Measurements from ENCODE around the gene TANGO6.
A peak's percentile ranks its signal among the peaks of the same experiment; 100 is the strongest.

The TANGO6 gene

GRCh38 chr16:68844211-68844564 lies 857 bp downstream of the TANGO6 start:
- peak overlapping the region; percentile 95 for H2AFZ ChIP-seq (ENCODE audit: low read depth, low read length)
- H4K20me1 ChIP-seq (ENCODE audit: insufficient read depth, low read length), result no peaks in the 10 kb centered on the region
- H3K9ac ChIP-seq (ENCODE audit: low read depth, low read length), result peak overlapping the region; percentile 73
- no peak for ATAC-seq (ENCODE audit: insufficient read depth, low read depth)
- H3K4me1 ChIP-seq (ENCODE audit: insufficient read depth, low read length), result peaks cover 23% of the 10 kb centered on the region
- H3K4me3 ChIP-seq (ENCODE audit: low read depth in 1 of 2, low read length in 2 of 2), result peak overlapping the region; percentile 54 to 75
- peak overlapping the region; percentile 86 for H3K27ac ChIP-seq (ENCODE audit: low read length)
- H3K36me3 ChIP-seq (ENCODE audit: insufficient read depth, low read length), result no peaks in the 10 kb centered on the region
- H3K4me2 ChIP-seq (ENCODE audit: insufficient read depth, low read length), result peak overlapping the region; percentile 87
- peaks cover 30% of the 10 kb centered on the region for H3K79me2 ChIP-seq (ENCODE audit: insufficient read depth, low read length)
- TF ChIP-seq, protein P1, sequence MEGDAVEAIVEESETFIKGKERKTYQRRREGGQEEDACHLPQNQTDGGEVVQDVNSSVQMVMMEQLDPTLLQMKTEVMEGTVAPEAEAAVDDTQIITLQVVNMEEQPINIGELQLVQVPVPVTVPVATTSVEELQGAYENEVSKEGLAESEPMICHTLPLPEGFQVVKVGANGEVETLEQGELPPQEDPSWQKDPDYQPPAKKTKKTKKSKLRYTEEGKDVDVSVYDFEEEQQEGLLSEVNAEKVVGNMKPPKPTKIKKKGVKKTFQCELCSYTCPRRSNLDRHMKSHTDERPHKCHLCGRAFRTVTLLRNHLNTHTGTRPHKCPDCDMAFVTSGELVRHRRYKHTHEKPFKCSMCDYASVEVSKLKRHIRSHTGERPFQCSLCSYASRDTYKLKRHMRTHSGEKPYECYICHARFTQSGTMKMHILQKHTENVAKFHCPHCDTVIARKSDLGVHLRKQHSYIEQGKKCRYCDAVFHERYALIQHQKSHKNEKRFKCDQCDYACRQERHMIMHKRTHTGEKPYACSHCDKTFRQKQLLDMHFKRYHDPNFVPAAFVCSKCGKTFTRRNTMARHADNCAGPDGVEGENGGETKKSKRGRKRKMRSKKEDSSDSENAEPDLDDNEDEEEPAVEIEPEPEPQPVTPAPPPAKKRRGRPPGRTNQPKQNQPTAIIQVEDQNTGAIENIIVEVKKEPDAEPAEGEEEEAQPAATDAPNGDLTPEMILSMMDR (IDR thresholded peaks at IDR 0.05; ENCODE audit: borderline replicate concordance, extremely low read depth, low read length, poor library complexity, severe bottlenecking), result no peak
- no peak for TF ChIP-seq EZH2 (IDR thresholded peaks at IDR 0.05; ENCODE audit: borderline replicate concordance, low read depth, low read length, severe bottlenecking)
- no peaks in the 10 kb centered on the region for H3K27me3 ChIP-seq (ENCODE audit: insufficient read depth, low read length, poor library complexity)
- DNase-seq, result no peak
- H3K9me3 ChIP-seq (ENCODE audit: insufficient read depth, low read length, severe bottlenecking), result no peaks in the 10 kb centered on the region

DNA sequence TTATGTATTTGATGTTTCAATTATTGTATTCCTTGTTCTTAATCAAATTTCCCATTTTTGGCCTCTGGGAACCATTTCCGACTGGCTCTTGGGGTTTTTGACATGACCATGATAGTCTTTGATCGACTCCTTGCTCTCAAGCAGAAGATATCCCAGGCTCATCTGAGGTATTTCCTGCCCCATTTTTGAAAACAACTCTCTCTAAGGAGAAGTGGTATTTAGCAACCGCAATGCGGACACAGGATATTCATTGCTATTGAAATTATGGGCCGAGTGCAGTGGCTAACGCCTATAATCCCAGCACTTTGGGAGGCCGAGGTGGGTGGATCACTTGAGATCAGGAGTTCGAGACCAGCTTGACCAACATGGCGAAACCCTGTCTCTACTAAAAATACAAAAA lies 5.5 kb downstream of the TANGO6 start:
- Histone ChIP-seq H3K9ac (ENCODE audit: low read depth, low read length) (no peak overlapping the region), H3K9me3 (ENCODE audit: insufficient read depth, low read length, severe bottlenecking) (no peaks in the 10 kb centered on the region), H3K4me1 (ENCODE audit: insufficient read depth, low read length) (peaks cover 17% of the 10 kb centered on the region), H2AFZ (ENCODE audit: low read depth, low read length) (no peak overlapping the region), H3K79me2 (ENCODE audit: insufficient read depth, low read length) (peaks cover 37% of the 10 kb centered on the region), H3K4me2 (ENCODE audit: insufficient read depth, low read length) (no peak overlapping the region), H3K4me3 (ENCODE audit: low read depth in 1 of 2, low read length in 2 of 2) (no peak overlapping the region), H3K36me3 (ENCODE audit: insufficient read depth, low read length) (no peaks in the 10 kb centered on the region), H3K27me3 (ENCODE audit: insufficient read depth, low read length, poor library complexity) (no peaks in the 10 kb centered on the region), H4K20me1 (ENCODE audit: insufficient read depth, low read length) (no peaks in the 10 kb centered on the region), H3K27ac (ENCODE audit: low read length) (no peak overlapping the region)
- DNase-seq, result no peak
- TF ChIP-seq, protein P1 (IDR thresholded peaks at IDR 0.05; ENCODE audit: borderline replicate concordance, extremely low read depth, low read length, poor library complexity, severe bottlenecking), result no peak
- TF ChIP-seq EZH2 (IDR thresholded peaks at IDR 0.05; ENCODE audit: borderline replicate concordance, low read depth, low read length, severe bottlenecking), result no peak
- no peak for ATAC-seq (ENCODE audit: insufficient read depth, low read depth)

GRCh38 chr16:68850481-68850880 lies 7.2 kb downstream of the TANGO6 start:
- no peaks in the 10 kb centered on the region for H4K20me1 ChIP-seq (ENCODE audit: insufficient read depth, low read length)
- no peak for ATAC-seq (ENCODE audit: insufficient read depth, low read depth)
- H3K36me3 ChIP-seq (ENCODE audit: insufficient read depth, low read length), result no peaks in the 10 kb centered on the region
- H3K27ac ChIP-seq (ENCODE audit: low read length), result no peak overlapping the region
- no peaks in the 10 kb centered on the region for H3K27me3 ChIP-seq (ENCODE audit: insufficient read depth, low read length, poor library complexity)
- no peak overlapping the region for H3K4me2 ChIP-seq (ENCODE audit: insufficient read depth, low read length)
- no peak overlapping the region for H3K4me3 ChIP-seq (ENCODE audit: low read depth in 1 of 2, low read length in 2 of 2)
- peaks cover 25% of the 10 kb centered on the region for H3K79me2 ChIP-seq (ENCODE audit: insufficient read depth, low read length)
- H3K4me1 ChIP-seq (ENCODE audit: insufficient read depth, low read length), result peaks cover 8% of the 10 kb centered on the region
- no peak for DNase-seq
- H2AFZ ChIP-seq (ENCODE audit: low read depth, low read length), result no peak overlapping the region
- no peak for TF ChIP-seq EZH2 (IDR thresholded peaks at IDR 0.05; ENCODE audit: borderline replicate concordance, low read depth, low read length, severe bottlenecking)
- TF ChIP-seq, protein P1 (IDR thresholded peaks at IDR 0.05; ENCODE audit: borderline replicate concordance, extremely low read depth, low read length, poor library complexity, severe bottlenecking), result no peak
- H3K9me3 ChIP-seq (ENCODE audit: insufficient read depth, low read length, severe bottlenecking), result no peaks in the 10 kb centered on the region
- no peak overlapping the region for H3K9ac ChIP-seq (ENCODE audit: low read depth, low read length)

DNA sequence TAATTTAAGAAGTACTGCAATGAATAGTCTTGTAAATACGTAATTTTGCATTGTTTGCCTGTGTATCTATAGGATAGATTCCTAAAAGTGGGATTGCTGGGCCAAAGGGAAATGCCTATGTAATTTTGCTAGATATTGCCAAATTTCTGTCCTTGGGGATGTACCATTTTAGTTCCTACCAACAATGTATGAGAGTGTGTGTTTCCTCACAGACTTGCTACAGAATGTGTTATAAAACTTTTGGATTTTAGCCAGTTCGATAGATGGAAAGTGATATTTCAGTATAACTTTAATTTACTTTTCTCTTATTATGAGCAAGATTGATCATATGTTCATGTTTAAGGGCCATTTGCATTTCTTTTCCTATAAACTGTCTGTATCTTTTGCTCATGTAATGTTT lies 8.3 kb downstream of the TANGO6 start:
- Histone ChIP-seq H3K4me3 (ENCODE audit: low read depth in 1 of 2, low read length in 2 of 2) (no peak overlapping the region), H2AFZ (ENCODE audit: low read depth, low read length) (no peak overlapping the region), H3K79me2 (ENCODE audit: insufficient read depth, low read length) (peaks cover 28% of the 10 kb centered on the region), H3K4me2 (ENCODE audit: insufficient read depth, low read length) (no peak overlapping the region), H3K9ac (ENCODE audit: low read depth, low read length) (no peak overlapping the region), H3K27me3 (ENCODE audit: insufficient read depth, low read length, poor library complexity) (no peaks in the 10 kb centered on the region), H3K27ac (ENCODE audit: low read length) (no peak overlapping the region), H3K4me1 (ENCODE audit: insufficient read depth, low read length) (peaks cover 8% of the 10 kb centered on the region), H3K9me3 (ENCODE audit: insufficient read depth, low read length, severe bottlenecking) (no peaks in the 10 kb centered on the region), H4K20me1 (ENCODE audit: insufficient read depth, low read length) (no peaks in the 10 kb centered on the region), H3K36me3 (ENCODE audit: insufficient read depth, low read length) (no peaks in the 10 kb centered on the region)
- TF ChIP-seq EZH2 (IDR thresholded peaks at IDR 0.05; ENCODE audit: borderline replicate concordance, low read depth, low read length, severe bottlenecking), result no peak
- TF ChIP-seq, protein P1 (IDR thresholded peaks at IDR 0.05; ENCODE audit: borderline replicate concordance, extremely low read depth, low read length, poor library complexity, severe bottlenecking), result no peak
- ATAC-seq (ENCODE audit: insufficient read depth, low read depth) (no peak), DNase-seq (no peak)

All from DND-41 (cell line).